ENCODE data around the gene PRKG2.

DNA sequence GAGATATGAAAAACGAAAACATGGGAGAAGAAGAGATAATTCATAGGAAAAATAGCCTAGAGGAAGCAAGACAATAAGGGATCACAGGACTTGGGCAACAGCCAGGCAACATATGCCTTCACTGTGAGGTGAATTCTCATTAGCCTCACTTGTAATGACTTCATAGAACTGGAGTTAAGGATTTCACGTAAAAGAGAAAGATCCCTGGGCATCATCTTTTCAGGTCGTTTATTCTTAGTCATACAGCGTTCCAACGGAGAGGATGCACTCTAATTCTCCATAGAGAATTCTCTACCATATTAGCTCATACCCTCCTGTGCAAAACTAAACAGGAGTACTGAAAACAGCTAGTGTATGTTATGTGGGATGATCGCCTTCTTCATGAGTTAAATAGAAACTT, 1.4 kb downstream of the PRKG2 start:
- TF ChIP-seq, protein P1, sequence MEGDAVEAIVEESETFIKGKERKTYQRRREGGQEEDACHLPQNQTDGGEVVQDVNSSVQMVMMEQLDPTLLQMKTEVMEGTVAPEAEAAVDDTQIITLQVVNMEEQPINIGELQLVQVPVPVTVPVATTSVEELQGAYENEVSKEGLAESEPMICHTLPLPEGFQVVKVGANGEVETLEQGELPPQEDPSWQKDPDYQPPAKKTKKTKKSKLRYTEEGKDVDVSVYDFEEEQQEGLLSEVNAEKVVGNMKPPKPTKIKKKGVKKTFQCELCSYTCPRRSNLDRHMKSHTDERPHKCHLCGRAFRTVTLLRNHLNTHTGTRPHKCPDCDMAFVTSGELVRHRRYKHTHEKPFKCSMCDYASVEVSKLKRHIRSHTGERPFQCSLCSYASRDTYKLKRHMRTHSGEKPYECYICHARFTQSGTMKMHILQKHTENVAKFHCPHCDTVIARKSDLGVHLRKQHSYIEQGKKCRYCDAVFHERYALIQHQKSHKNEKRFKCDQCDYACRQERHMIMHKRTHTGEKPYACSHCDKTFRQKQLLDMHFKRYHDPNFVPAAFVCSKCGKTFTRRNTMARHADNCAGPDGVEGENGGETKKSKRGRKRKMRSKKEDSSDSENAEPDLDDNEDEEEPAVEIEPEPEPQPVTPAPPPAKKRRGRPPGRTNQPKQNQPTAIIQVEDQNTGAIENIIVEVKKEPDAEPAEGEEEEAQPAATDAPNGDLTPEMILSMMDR (IDR thresholded peaks at IDR 0.05): no peak
- no peak for TF ChIP-seq POLR2AphosphoS5 (IDR thresholded peaks at IDR 0.05; ENCODE audit: low read depth, low read length)
- TF ChIP-seq TCF7L2 (IDR thresholded peaks at IDR 0.05; ENCODE audit: low read depth, low read length): no peak
- TF ChIP-seq, protein P2, sequence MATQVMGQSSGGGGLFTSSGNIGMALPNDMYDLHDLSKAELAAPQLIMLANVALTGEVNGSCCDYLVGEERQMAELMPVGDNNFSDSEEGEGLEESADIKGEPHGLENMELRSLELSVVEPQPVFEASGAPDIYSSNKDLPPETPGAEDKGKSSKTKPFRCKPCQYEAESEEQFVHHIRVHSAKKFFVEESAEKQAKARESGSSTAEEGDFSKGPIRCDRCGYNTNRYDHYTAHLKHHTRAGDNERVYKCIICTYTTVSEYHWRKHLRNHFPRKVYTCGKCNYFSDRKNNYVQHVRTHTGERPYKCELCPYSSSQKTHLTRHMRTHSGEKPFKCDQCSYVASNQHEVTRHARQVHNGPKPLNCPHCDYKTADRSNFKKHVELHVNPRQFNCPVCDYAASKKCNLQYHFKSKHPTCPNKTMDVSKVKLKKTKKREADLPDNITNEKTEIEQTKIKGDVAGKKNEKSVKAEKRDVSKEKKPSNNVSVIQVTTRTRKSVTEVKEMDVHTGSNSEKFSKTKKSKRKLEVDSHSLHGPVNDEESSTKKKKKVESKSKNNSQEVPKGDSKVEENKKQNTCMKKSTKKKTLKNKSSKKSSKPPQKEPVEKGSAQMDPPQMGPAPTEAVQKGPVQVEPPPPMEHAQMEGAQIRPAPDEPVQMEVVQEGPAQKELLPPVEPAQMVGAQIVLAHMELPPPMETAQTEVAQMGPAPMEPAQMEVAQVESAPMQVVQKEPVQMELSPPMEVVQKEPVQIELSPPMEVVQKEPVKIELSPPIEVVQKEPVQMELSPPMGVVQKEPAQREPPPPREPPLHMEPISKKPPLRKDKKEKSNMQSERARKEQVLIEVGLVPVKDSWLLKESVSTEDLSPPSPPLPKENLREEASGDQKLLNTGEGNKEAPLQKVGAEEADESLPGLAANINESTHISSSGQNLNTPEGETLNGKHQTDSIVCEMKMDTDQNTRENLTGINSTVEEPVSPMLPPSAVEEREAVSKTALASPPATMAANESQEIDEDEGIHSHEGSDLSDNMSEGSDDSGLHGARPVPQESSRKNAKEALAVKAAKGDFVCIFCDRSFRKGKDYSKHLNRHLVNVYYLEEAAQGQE (IDR thresholded peaks at IDR 0.05; ENCODE audit: insufficient read depth in 1 of 2, low read depth in 2 of 2, low read length in 1 of 2): no peak
- no peak for TF ChIP-seq SIN3A (IDR thresholded peaks at IDR 0.05; ENCODE audit: borderline replicate concordance, insufficient read depth, low read depth, low read length)
